SK-N-SH treated with all-trans-retinoic acid at 6 μM for 48 hours (cell line): ENCODE results near the gene COPZ2.

Source experiments
- ARNTL ChIP-seq: fragments of 450-650 bp; formaldehyde crosslinking; IDR thresholded peaks from 2 replicates; pipeline ENCODE4 v1.5.0; 2020; ENCODE audit warnings: low read depth, mild to moderate bottlenecking, moderate library complexity, borderline replicate concordance
- BACH2 ChIP-seq: fragments of 250-450 bp; sonication (Bioruptor Pico); IDR thresholded peaks from 2 replicates; pipeline ENCODE4 v1.9.0; 2021; ENCODE audit warnings: mild to moderate bottlenecking, borderline replicate concordance
- CSDC2 ChIP-seq: fragments of 250-450 bp; sonication (Bioruptor Pico); IDR thresholded peaks from 2 replicates; pipeline ENCODE4 v1.5.0; 2020; ENCODE audit warnings: mild to moderate bottlenecking, moderate library complexity
- OSR1 ChIP-seq: fragments of 250-450 bp; sonication (Bioruptor Pico); IDR thresholded peaks from 2 replicates; pipeline ENCODE4 v1.8.0; 2022; ENCODE audit warnings: moderate library complexity, mild to moderate bottlenecking, inconsistent platforms
- SNAI2 ChIP-seq: fragments of 250-450 bp; sonication (Bioruptor Pico); IDR thresholded peaks from 2 replicates; pipeline ENCODE4 v1.5.0; 2020; ENCODE audit warnings: mild to moderate bottlenecking, moderate library complexity
- TCF4 ChIP-seq: fragments of 250-450 bp; sonication (Bioruptor Pico); IDR thresholded peaks from 2 replicates; pipeline ENCODE4 v1.8.0; 2021; ENCODE audit warnings: mild to moderate bottlenecking, moderate library complexity, borderline replicate concordance
- ZC3H10 ChIP-seq: fragments of 250-450 bp; sonication (Bioruptor Pico); IDR thresholded peaks from 2 replicates; pipeline ENCODE4 v1.5.1; 2021; ENCODE audit warnings: mild to moderate bottlenecking, moderate library complexity
- ZFP30 ChIP-seq: fragments of 450-650 bp; formaldehyde crosslinking; IDR thresholded peaks from 2 replicates; pipeline ENCODE4 v1.5.0; 2022; ENCODE audit warnings: mild to moderate bottlenecking, moderate library complexity
- TF ChIP-seq, protein P1 (sequence below): fragments of 250-450 bp; sonication (Bioruptor Pico); IDR thresholded peaks from 2 replicates; pipeline ENCODE4 v1.5.1; 2020; ENCODE audit warnings: low read depth, mild to moderate bottlenecking, moderate library complexity
- TF ChIP-seq, protein P2 (sequence below): fragments of 250-450 bp; sonication (Bioruptor Pico); IDR thresholded peaks from 2 replicates; pipeline ENCODE4 v1.8.0; 2020; ENCODE audit warnings: mild to moderate bottlenecking, moderate library complexity, borderline replicate concordance

DNA sequence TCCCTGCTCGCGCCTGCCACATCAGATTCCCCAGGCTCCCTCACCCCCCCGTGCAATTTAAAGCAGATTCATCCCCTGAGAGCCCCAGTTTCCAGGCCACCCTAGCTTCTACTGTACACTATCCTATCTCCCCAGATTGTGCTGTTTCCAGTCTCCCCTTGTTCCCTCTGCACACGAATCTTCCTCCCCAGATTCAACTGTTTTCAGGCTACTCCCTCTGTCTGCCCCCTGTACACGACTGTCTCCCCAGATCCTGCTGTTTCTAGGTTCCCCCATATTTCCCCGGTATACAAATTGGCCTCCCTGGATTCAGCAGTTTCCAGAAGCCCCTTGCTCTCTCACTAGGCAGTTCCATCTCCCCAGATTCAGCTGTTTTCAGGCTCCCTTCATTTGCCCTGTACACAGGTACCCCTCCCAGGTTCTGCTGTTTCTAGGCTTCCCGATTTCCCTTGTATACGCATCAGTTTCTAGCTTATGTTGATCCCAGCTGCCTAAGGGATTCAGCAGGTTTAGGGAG lies 22.9 kb downstream of the COPZ2 start:
- TF ChIP-seq TCF4 (peak; percentile 73; the same call in 1 of the 2 replicates), SNAI2 (no peak), ZC3H10 (CRISPR knock-in tag) (no peak), BACH2 (CRISPR knock-in tag) (no peak), OSR1 (CRISPR knock-in tag) (no peak), ZFP30 (CRISPR knock-in tag) (no peak), ARNTL (CRISPR knock-in tag) (no peak), CSDC2 (CRISPR knock-in tag) (no peak)
- TF ChIP-seq, protein P1, sequence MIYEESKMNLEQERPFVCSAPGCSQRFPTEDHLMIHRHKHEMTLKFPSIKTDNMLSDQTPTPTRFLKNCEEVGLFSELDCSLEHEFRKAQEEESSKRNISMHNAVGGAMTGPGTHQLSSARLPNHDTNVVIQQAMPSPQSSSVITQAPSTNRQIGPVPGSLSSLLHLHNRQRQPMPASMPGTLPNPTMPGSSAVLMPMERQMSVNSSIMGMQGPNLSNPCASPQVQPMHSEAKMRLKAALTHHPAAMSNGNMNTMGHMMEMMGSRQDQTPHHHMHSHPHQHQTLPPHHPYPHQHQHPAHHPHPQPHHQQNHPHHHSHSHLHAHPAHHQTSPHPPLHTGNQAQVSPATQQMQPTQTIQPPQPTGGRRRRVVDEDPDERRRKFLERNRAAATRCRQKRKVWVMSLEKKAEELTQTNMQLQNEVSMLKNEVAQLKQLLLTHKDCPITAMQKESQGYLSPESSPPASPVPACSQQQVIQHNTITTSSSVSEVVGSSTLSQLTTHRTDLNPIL (CRISPR knock-in tag) = no peak
- TF ChIP-seq, protein P2, sequence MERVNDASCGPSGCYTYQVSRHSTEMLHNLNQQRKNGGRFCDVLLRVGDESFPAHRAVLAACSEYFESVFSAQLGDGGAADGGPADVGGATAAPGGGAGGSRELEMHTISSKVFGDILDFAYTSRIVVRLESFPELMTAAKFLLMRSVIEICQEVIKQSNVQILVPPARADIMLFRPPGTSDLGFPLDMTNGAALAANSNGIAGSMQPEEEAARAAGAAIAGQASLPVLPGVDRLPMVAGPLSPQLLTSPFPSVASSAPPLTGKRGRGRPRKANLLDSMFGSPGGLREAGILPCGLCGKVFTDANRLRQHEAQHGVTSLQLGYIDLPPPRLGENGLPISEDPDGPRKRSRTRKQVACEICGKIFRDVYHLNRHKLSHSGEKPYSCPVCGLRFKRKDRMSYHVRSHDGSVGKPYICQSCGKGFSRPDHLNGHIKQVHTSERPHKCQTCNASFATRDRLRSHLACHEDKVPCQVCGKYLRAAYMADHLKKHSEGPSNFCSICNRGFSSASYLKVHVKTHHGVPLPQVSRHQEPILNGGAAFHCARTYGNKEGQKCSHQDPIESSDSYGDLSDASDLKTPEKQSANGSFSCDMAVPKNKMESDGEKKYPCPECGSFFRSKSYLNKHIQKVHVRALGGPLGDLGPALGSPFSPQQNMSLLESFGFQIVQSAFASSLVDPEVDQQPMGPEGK (CRISPR knock-in tag) = no peak
